ENCODE measurements around the gene FLCN.

DNA sequence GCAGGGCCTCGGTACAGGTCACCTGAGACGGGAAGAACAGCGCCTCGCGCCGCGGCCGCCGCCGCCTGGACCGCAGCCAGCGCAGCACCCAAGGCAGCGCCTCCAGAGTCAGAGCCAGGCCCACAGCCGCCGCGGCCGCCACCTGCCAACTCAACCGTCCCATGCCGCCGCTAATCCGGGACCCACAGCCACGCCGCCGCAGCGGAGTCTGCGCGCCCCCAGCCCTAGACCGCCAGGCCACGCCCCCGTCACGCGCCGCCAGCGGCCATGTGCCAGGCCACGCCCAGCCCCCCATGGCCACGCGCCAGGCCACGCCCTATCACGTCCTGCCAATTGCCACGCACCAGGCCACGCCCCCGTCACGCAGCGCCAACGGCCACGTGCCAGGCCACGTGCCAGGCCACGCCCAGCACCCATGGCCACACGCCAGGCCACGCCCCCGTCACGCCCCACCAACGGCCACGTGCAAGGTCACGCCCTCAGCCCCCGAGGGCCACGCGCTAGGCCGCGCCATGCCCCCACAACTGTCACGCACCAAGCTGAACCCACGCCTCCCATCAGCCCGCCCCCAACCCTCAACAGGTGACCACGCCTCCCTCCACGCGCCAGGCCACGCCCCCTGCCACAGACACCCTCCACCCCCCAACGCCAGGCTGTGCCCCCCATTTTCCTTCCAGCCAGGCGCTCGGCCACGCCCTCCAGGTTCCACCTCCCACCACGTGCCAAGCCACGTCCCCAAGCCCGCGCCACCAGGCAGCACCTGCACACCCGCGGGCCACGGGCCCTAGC lies 30.6 kb downstream of the FLCN start, which contains the start of gene PLD6:
- TF ChIP-seq, protein P1, sequence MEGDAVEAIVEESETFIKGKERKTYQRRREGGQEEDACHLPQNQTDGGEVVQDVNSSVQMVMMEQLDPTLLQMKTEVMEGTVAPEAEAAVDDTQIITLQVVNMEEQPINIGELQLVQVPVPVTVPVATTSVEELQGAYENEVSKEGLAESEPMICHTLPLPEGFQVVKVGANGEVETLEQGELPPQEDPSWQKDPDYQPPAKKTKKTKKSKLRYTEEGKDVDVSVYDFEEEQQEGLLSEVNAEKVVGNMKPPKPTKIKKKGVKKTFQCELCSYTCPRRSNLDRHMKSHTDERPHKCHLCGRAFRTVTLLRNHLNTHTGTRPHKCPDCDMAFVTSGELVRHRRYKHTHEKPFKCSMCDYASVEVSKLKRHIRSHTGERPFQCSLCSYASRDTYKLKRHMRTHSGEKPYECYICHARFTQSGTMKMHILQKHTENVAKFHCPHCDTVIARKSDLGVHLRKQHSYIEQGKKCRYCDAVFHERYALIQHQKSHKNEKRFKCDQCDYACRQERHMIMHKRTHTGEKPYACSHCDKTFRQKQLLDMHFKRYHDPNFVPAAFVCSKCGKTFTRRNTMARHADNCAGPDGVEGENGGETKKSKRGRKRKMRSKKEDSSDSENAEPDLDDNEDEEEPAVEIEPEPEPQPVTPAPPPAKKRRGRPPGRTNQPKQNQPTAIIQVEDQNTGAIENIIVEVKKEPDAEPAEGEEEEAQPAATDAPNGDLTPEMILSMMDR (IDR thresholded peaks at IDR 0.05) = no peak
- TF ChIP-seq POLR2A (IDR thresholded peaks at IDR 0.05) (no peak), POLR2AphosphoS5 (IDR thresholded peaks at IDR 0.05) (peak; percentile 16 to 97 (median 60)), EP300 (IDR thresholded peaks at IDR 0.05) (peak; percentile 40)

Data from suprapubic skin (tissue), 4 donors.